GM19395 (cell line): ENCODE measurements around the gene MSANTD1.

Experiments
- ATAC-seq: cut with Tn5 transposase; IDR thresholded peaks from one replicate; pipeline ENCODE4 v1.9.1; 2021; ENCODE audit warnings: mild to moderate bottlenecking, moderate library complexity; ENCODE audit not compliant: unreplicated experiment

MSANTD1 gene

GRCh38 chr4:3286335-3287175 lies 37.6 kb downstream of the MSANTD1 start:
- ATAC-seq, result peak; percentile 41

GRCh38 chr4:3287271-3287971 lies 38.5 kb downstream of the MSANTD1 start:
- ATAC-seq, result no peak

DNA sequence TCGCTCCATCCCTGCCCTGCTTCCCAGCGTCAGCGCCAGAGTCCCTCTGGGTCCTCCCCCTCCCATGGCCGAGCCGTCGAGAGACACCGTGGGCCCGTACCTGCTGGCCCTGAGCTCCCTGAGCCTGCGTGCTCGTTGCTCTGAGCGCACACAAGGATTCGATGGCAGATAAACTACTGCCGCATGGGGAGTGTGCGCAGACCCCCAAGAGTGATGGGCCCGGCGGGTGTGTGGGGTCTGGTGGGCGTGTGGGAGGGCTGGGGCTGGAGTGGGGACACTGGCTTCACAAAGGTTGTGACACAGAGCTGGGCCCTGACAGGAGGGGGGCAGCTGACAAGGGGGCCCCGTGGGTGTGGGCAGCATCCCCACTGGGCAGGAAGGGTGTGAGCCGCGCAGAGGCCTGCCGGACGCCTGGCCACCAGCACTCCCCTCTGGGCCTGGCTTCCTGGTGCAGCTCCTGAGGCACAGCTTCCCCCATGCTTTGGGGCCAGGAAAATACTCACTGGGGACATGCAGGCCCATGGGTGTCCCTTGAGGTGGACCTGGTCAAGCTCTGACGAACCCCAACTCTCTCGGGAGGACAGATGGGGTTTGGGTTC lies 39.1 kb downstream of the MSANTD1 start:
- ATAC-seq, result no peak

DNA sequence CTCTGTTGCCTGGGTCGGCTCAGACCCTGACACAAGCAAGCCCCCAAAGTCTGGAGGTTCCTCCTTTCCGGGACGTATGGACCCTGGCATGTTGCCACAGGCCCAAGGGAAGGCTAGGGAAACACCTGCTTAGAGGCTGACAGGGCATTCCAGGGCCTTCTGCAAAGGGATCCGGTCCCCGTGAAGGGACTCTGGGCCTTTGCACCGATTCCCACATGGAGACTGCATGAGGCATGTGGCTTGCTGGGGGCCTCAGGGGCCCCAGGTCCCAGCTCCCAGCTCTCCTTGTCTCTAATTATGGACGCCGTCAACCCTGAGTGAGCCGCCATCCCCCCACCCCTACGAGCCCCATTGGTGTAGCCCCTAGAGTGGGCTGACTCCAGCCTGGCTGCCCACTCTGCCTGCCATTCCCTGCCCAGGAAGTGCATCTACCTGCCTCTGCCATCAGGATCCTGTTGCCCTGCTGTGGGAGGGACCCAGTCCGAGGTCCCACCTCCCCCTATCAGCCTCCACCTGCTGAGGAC lies 39.7 kb downstream of the MSANTD1 start:
- no peak for ATAC-seq

GRCh38 chr4:3290476-3290875 lies 41.5 kb downstream of the MSANTD1 start:
- no peak for ATAC-seq

- ATAC-seq, result no peak
These were observed 41.9 kb downstream of the MSANTD1 start for GRCh38 chr4:3290889-3291321.

DNA sequence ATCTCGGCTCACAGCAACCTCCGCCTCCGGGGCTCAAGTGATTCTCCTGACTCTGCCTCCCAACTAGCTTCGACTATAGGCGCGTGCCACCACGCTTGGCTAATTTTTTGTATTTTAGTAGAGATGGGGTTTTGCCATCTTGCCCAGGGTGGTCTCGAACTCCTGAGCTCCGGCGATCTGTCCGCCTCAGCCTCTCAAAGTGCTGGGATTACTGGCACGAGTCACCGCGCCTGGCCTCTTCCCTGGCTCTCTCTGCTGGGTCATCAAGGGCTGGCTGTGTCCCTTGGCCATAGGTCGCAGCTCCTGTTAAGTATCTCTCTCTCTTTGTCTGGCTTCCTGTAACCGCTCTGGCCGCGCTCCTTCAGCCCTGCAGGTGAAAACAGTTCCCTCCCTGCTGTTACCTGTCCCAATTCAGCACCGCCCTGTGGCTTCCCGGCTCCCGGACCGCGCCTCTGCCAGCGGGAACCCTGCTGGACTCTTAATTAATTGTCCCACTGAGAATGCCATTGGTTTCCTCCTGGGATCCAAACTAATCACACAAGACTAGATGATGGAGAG lies 42.5 kb downstream of the MSANTD1 start:
- ATAC-seq, result no peak

DNA sequence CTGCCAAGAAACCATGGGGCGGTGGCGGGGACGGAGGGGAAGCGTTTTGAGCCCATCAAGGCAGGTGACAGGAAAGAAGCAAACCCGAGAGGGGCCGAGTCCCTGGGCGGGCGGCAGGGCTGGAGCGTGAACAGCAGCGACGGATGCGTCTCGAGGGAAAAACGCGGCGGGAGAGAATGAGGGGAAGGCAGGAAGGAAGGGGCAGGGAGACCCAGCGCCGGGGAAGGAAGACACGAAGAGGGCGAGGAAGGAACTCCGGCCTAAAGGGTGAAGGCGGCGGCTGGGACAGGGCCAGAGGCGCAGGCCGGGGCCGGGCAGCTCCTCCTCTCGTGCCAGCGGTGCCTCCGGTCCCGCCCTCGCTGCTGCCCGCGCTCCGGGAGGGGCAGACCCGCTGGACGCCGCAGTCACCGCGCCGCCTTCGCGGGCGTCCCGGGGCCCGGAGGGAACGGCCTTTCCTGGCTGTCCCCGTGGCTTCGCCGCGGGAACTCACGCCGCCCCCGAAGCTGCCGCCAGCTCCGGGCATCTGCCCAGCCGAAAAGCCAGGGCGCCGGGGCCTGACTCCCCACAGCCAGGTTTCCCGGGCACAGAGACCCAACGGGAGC lies 43.1 kb downstream of the MSANTD1 start:
- ATAC-seq, result peak; percentile 37

- peak; percentile 88 for ATAC-seq
These were observed 43.8 kb downstream of the MSANTD1 start, which contains the start of gene RGS12 for GRCh38 chr4:3292571-3293400. TSS of gene RGS12 (plus strand) at chr4:3293021. CDS start at chr4:3316171, 23,150 bp downstream.

GRCh38 chr4:3293401-3294391 lies 44.7 kb downstream of the MSANTD1 start:
- ATAC-seq, result no peak

DNA sequence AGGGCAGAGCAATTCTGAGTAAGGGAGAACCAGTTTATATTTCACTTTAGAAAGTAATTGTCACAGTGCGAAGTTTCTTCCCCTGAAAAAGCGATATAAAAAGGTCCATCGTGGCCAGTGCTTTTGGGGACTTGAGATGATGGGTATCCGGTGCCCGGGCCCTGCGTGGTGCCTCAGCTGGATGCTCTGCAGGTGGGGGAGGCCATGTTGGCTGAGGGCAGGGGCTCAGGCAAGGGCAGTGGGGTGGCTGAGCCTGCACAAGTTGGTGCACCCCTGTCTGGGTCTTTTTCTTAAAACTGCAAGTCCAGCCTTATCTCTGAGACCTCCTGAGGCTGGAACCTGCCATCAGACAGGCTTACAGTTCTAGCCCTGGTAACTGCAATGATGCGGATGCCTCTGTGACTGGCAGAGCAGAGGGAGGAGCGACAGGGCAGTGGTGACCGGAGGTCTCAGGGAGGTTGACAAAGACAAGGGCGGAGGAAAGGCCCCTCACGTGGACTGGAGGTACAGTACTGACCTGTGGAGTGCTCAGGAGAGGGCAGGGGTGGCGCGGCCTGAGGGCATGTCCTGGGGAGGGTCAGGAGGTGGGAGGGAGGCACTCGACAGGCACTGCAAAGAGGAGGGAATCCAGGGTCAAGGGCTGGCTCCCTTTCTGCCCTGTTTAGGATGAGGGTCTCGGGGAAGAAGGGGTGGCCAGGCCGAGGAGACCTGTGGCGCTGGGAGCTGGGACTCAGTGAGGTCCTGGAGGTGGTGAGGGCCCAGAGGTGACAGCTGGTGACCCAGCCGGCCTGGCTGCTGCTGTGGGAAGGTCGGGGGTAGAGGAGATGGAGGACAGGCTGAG lies 45.7 kb downstream of the MSANTD1 start:
- no peak for ATAC-seq

DNA sequence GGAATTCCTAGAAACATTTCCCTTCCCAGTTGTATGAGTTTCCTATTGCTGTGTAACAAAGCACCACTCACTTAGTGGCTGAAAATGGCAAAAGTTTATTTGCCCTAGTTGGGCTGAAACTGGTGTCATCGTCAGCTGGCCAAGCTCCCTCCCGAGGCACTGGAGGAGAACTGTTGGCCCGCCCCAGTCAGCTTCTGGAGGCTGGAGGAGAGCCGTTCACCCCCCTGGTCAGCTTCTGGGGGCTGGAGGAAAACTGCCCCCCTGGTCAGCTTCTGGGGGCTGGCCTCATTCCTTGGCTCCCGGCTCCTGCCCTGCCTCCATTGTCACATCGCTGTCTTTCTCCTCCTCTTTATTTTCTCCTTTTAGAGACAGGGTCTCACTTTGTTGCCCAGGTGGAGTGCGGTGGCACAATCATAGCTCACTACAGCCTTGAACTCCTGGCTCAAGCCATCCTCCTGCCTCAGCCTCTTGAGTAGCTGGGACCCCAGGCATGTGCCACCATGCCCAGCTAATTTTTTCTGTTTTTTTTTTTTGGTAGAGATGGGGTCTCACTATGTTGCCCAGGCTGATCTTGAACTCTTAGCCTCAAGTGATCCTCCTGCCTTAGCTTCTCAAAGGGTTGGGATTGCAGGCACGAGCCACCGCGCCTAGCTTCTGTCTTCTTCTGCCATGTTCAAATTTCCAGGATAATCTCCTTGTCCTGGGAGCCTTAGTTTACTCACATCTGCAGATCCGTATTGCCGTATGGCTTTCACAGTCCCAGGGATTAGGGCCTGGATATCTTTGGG lies 47.1 kb downstream of the MSANTD1 start:
- no peak for ATAC-seq

DNA sequence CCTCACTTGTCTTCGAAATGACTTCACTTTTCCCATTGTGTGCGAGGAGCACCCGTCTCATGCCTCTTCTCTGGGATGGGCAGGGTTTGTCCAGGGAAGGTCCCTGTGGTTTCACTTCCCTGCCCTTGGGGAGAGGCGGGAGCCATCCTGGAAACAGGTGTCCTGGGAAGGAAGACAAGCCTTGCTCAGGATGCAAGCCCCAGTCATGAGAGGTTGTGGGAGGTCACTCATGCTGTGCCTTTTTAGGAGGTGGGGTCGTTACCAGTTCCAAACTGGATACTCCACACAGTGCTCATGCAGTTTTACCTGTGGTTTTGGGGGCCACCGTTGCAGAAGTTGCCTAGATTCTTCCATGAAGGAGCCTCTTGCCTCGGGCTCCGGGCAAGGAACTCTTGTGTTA lies 47.7 kb downstream of the MSANTD1 start:
- ATAC-seq, result no peak

DNA sequence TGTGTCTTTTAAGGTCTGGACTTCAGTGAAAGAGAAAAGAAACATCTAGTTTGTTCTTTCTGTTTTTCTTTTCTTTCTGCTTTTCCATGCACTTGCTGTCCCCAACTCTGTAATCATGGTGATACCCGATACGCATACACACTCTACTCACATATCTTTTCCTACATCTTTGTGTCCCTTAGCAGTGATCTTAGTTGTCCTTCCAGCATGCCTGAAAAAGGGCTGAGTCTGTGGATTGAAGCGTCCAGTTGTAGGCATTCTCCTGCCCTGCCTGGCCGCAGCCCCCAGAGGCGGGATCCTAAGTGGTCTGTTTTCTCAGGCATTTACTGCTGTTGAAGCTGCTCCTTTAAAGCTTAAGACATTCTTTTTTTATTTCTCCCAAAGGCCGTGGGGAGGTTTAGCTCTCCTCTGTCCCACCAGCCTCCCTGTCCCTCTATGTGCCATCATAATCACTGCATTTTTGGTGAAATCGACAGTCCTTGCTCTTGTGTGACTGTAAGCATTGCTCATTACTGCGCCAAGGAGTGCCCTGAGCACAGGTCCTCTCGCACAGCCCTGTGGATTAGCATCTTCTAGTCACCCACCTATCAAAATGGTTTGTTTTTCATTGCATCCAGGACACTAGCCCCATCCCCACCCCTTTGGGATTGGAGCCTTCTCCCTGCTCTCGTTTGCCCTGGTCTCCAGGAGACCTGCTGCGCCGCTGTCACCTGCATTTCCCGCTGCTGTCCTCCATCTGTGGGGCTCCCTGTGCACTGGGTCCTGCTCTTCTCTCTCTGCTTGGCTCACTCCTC lies 48.3 kb downstream of the MSANTD1 start:
- ATAC-seq, result no peak

DNA sequence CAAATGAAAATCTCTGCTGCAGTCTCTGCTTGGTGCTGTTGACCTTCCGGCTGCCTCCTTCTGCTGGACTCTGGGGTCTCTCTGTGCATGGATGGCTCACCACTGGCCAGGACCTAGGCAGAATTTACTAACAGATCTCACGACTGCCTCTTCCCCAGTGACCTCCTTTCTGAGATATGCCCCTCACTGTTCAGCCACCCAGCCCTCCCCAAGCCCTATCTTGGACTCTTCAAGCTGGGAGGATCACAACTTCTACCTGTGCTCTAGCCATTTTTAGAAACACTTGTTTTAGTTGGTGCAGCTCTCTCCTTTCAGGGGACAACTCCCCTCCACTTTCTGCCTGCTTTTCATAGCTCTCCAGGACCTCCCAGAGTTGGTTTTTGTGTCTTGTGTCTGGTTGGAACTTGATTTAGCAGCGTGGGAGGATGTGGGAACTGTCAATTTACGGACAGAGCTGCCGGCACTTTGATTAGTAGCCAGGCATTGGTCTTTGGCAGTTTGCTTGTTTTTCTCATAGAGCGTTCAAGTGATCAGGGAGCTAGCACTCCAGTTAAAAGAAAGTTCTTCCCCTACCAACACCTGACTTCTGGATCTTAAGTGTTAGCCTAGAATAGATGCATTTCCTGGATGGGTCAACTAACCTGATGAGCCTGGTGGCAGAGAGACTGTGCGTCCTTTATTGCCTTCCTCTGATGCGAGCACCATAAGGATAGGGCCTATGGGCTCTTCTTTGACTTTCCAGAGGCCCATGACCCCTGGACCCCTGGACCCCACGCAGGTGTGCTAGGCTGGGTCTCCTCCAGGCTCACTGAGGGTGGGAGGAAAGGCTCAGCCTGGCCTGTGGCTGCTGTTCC lies 50.4 kb downstream of the MSANTD1 start:
- no peak for ATAC-seq
